Measurements from ENCODE around the gene CTDP1. TPM values are rescaled to one million over a fixed set of nuclear protein-coding genes. Genes with fewer than 3 reads are reported as not detected.
A peak's percentile ranks its signal among the peaks of the same experiment; 100 is the strongest.

The CTDP1 gene, protein sequence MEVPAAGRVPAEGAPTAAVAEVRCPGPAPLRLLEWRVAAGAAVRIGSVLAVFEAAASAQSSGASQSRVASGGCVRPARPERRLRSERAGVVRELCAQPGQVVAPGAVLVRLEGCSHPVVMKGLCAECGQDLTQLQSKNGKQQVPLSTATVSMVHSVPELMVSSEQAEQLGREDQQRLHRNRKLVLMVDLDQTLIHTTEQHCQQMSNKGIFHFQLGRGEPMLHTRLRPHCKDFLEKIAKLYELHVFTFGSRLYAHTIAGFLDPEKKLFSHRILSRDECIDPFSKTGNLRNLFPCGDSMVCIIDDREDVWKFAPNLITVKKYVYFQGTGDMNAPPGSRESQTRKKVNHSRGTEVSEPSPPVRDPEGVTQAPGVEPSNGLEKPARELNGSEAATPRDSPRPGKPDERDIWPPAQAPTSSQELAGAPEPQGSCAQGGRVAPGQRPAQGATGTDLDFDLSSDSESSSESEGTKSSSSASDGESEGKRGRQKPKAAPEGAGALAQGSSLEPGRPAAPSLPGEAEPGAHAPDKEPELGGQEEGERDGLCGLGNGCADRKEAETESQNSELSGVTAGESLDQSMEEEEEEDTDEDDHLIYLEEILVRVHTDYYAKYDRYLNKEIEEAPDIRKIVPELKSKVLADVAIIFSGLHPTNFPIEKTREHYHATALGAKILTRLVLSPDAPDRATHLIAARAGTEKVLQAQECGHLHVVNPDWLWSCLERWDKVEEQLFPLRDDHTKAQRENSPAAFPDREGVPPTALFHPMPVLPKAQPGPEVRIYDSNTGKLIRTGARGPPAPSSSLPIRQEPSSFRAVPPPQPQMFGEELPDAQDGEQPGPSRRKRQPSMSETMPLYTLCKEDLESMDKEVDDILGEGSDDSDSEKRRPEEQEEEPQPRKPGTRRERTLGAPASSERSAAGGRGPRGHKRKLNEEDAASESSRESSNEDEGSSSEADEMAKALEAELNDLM
- 10 to 100 TPM; 13.5 to 13.9 TPM for total RNA-seq
- polyA plus RNA-seq, result 1 to 10 TPM; 2.7 to 7.6 TPM

DNA sequence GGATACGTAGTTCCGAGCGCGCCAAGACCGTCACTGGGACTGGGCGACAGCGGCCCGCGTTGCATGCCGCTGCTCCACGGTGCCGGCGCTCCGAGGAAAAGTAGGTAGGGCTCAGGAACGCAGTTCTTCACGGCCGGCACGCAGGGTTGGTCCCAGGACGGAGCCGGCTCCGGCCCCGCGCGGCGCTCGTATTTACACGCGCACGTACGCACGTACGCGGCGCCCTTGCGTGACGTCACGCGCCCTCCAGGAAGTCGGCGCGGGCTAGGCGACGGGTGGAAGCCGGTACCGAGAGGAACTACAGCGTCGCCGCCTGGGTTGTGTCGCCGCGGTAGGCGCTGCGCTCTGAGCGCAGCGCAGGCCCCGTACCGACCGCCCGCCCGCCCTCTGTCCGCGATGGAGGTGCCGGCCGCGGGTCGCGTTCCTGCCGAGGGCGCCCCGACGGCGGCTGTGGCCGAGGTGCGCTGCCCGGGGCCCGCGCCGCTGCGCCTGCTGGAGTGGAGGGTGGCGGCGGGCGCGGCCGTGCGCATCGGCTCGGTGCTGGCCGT, at the start of gene CTDP1:
TSS of gene CTDP1 (plus strand) at position 252 of the 548 bp plus-strand sequence. CDS start at position 397, 145 bp downstream.
- H3K4me3 ChIP-seq (ENCODE audit: low read depth in 1 of 3, low read length in 3 of 3), result peak within 1 kb of the TSS; percentile 85 to 91 (median 86)
- H3K4me1 ChIP-seq (ENCODE audit: control insufficient read depth in 4 of 4, insufficient read depth in 4 of 4, low read length in 3 of 4), result peaks cover 12 to 32% (median 23%) of the 10 kb centered on the region in 4 donors
- H3K27ac ChIP-seq (ENCODE audit: low read depth in 1 of 2, low read length in 2 of 2), result peak within 1 kb of the TSS; percentile 99 to 100
- DNase-seq (ENCODE audit: low spot score), result peak; percentile 90
- H3K36me3 ChIP-seq (ENCODE audit: control insufficient read depth in 4 of 4, insufficient read depth in 3 of 4, low read depth in 1 of 4, low read length in 3 of 4), result peaks cover 0 to 3% (median 1%) of the 10 kb centered on the region in 4 donors
- under 1% methylated on average over 88 of the region's 88 CpGs for WGBS
- peak within 1 kb of the TSS; percentile 92 for H3K9ac ChIP-seq (ENCODE audit: low read depth in 1 of 2, low read length in 2 of 2)
- TF ChIP-seq MAX (IDR thresholded peaks at IDR 0.05) (peak; percentile 29), SP1 (IDR thresholded peaks at IDR 0.05) (peak; percentile 46), HNF4A (conservative IDR thresholded peaks at IDR 0.05) (no peak), JUND (IDR thresholded peaks at IDR 0.05) (no peak), FOXA1 (IDR thresholded peaks at IDR 0.05) (no peak), NR2F2 (IDR thresholded peaks at IDR 0.05) (no peak), FOXA2 (IDR thresholded peaks at IDR 0.05) (peak; percentile 10), EGR1 (IDR thresholded peaks at IDR 0.05; ENCODE audit: low read depth in 2 of 2) (peak in 1 of 2 donors; percentile 32), YY1 (IDR thresholded peaks at IDR 0.05) (peak; percentile 61), ZBTB33 (IDR thresholded peaks at IDR 0.05) (no peak), HNF4G (IDR thresholded peaks at IDR 0.05) (no peak), TAF1 (conservative IDR thresholded peaks at IDR 0.05) (no peak), RXRA (IDR thresholded peaks at IDR 0.05) (peak in 1 of 2 donors; percentile 6), REST (IDR thresholded peaks at IDR 0.05) (no peak), GABPA (IDR thresholded peaks at IDR 0.05 in 1 of 2, conservative IDR thresholded peaks at IDR 0.05 in 1 of 2) (peak; percentile 48 to 84), RAD21 (IDR thresholded peaks at IDR 0.05) (no peak)
- TF ChIP-seq, protein P1, sequence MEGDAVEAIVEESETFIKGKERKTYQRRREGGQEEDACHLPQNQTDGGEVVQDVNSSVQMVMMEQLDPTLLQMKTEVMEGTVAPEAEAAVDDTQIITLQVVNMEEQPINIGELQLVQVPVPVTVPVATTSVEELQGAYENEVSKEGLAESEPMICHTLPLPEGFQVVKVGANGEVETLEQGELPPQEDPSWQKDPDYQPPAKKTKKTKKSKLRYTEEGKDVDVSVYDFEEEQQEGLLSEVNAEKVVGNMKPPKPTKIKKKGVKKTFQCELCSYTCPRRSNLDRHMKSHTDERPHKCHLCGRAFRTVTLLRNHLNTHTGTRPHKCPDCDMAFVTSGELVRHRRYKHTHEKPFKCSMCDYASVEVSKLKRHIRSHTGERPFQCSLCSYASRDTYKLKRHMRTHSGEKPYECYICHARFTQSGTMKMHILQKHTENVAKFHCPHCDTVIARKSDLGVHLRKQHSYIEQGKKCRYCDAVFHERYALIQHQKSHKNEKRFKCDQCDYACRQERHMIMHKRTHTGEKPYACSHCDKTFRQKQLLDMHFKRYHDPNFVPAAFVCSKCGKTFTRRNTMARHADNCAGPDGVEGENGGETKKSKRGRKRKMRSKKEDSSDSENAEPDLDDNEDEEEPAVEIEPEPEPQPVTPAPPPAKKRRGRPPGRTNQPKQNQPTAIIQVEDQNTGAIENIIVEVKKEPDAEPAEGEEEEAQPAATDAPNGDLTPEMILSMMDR (IDR thresholded peaks at IDR 0.05; ENCODE audit: low read depth, low read length, missing input control), result no peak
- TF ChIP-seq, protein P2, sequence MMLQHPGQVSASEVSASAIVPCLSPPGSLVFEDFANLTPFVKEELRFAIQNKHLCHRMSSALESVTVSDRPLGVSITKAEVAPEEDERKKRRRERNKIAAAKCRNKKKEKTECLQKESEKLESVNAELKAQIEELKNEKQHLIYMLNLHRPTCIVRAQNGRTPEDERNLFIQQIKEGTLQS (IDR thresholded peaks at IDR 0.05), result no peak
- no peaks in the 10 kb centered on the region for H3K9me3 ChIP-seq (ENCODE audit: control insufficient read depth in 4 of 4, low read length in 3 of 4)
- H3K27me3 ChIP-seq (ENCODE audit: control insufficient read depth in 4 of 4, insufficient read depth in 4 of 4, low read length in 3 of 4), result no peaks in the 10 kb centered on the region

Data from liver (tissue), 9 donors.